ENCODE measurements around the gene OLIG1. TPM values are rescaled to one million over a fixed set of nuclear protein-coding genes. Genes with fewer than 3 reads are reported as not detected.

The OLIG1 gene
- polyA plus RNA-seq, 4 donors: 0.20 to 1.8 TPM; not detected in 2

DNA sequence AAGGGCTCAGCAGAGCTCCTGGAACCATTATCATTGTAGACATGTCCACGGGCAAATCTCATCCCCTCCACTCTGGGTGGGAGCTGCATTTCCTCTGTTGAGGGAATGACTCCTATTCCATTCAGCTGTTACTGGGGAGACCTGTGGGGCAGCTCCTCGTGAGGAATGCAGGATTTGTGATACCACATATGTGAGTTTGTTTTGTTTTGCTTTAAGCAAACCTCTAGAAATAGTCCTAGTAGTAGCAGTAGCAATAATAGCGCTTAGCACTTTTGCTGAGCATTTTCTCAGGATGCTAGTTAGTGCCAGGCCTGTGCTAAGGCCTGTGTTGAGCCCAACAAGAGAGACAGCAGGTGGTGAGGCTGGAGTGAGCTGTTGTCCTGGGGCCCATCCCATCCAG lies 10.8 kb downstream of the OLIG1 start:
- no peak for DNase-seq (ENCODE audit: low read depth in 4 of 4, low spot score in 2 of 4)

DNA sequence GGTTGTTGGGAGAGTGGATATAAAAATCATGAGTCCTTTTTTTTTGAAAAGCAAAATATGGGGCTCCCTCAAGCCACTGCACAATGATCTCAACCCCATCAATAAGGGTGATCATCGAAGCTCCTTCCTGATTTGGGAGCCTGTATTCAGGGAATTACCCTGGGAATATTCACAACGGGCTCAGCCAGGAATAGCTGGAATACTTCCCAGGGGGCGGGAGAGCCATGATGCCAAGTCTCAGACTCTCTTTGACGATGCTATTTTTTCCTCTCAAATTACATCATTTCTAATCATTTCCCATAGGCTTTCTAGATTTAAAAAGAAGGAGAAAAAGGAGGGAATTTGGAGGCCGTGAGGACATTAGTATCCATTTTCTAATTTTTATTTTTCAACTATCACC lies 18.4 kb downstream of the OLIG1 start:
- DNase-seq (ENCODE audit: low read depth in 4 of 4, low spot score in 2 of 4): no peak

DNA sequence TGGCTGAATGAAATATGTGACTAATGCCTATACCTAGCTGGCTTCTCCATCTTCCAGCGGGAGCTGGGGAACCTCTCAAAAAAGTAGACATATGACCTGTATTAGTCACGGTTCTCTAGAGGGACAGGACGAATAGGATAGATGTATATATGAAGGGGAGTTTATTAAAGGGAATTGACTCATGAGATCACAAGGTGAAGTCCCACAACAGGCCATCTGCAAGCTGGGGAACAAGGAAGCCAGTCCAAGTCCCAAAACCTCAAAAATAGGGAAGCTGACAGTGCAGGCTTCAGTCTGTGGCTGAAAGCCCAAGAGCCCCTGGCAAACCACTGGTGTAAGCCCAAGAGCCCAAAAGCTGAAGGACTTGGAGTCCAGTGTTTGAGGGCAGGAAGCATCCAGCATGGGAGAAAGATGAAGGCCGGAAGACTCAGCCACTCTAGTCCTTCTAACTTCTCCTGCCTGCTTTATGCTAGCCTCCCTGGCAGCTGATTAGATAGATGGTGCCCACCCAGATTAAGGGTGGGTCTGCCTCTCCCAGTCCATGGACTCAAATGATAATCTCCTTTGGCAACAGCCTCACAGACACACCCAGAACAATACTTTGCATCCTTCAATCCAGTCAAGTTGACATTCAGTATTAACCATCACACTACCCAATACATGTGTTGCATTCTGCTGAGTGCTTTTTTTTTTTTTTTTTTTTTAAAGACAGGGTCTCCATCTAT lies 19.6 kb downstream of the OLIG1 start:
- DNase-seq (ENCODE audit: low read depth in 4 of 4, low spot score in 2 of 4): no peak

DNA sequence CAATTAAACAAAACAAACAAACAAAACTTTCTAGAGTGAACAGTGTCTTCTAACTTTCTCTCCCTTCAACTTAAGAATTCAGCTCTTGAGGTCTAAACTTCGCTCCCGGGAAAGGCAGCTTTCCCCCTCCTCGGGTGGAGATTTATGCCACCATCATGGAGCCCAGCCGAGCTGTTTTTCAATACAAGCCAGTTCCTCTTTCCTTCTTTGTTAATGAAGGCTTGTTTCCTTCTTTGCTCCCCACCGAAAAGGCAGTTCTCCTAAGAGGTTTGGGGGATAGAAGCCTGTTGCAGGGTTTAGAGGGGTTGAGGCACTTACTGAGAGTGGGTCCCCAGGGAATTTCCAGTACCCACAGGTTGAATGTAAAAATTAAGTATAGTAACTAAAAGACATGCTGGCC lies 26.5 kb downstream of the OLIG1 start:
- no peak for DNase-seq (ENCODE audit: low read depth in 4 of 4, low spot score in 2 of 4)

DNA sequence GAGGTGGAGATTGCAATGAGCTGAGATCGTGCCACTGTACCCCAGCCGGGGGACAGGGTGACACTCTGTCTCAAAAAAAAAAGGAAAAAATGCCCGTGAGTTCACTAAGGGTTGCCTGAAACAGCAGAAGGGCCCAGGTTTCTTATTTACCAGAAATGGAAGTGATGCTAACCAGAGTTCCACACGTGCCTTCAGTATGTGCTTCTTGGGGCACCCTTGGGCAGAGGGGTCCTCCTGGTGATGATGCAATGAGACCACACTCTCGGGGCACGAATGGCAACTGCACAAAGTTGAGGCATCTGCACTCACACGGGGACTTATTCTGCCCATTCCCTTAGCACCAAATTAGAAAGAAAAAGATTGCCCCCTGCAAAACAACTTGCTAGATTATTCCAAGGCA lies 29.2 kb downstream of the OLIG1 start:
- DNase-seq (ENCODE audit: low read depth in 4 of 4, low spot score in 2 of 4): no peak

DNA sequence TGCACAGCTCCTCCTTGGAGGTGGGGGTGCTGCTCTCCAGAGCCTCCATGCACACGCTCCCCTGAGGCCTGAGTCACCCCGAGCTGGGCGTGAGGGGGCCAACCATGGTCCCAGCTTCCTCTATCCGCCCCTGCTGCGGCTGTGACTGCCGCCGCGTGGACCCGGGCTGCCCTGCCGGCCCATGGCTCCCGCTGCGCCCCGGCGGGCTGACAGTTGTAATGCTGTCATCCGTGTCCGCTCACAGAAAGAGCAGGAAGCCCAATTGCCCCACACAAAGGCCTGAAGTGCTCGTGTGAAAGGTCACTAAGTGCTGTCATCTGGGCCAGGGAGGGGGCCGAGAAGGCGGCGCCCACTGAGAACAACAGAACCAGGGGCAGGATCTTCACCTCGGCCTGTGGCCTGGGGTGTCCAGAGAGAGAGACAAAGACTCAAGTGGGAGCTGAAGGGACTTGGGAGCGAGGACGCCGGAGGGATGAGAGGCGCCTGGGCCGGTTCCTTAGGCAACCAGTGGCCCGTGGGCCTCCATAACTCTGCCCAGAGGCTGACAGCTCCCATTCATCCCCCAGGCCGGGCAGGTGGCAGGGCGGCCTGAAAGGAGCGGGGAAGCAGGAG lies 31.5 kb downstream of the OLIG1 start:
- no peak for DNase-seq (ENCODE audit: low read depth in 4 of 4, low spot score in 2 of 4)

DNA sequence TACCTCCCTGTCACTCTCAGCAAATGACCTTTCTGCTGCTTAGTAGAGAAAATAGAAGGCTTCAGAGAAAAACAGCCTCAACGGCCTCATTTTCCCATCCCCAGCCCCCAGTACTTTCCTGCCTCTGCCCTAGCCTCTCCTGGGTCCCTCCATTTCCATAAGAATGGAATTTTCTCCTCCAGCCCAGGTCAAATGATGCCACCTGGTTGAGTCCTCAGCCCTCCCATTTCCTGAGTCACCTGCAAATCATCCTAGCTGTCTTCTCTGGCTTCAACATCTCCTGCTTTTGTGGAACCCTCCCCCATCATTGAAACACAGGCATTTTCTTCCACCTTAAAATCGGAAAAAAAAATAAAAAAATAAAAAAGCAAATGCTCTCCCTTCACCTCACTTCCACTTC lies 35.1 kb downstream of the OLIG1 start:
- DNase-seq (ENCODE audit: low read depth in 4 of 4, low spot score in 2 of 4): no peak

DNA sequence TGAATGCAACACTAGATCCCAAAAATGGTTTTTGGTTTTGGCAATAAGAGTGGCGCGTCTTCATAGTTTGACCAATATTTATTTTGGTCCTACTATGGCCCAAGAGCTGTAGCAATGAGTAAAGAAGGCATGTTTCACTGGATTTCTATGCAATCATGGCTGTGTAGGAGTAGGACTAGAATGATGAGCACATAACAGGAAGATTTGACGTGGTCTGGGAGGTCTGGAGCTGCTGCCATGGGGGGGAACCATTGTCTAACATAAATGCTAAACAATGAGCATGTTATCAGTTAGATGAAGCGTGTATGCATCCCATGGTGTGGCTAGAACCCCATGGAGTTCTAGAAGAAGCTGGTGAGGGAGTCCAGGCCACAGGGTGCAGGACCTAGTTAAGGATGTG lies 38.3 kb downstream of the OLIG1 start:
- DNase-seq (ENCODE audit: low read depth in 4 of 4, low spot score in 2 of 4): no peak

DNA sequence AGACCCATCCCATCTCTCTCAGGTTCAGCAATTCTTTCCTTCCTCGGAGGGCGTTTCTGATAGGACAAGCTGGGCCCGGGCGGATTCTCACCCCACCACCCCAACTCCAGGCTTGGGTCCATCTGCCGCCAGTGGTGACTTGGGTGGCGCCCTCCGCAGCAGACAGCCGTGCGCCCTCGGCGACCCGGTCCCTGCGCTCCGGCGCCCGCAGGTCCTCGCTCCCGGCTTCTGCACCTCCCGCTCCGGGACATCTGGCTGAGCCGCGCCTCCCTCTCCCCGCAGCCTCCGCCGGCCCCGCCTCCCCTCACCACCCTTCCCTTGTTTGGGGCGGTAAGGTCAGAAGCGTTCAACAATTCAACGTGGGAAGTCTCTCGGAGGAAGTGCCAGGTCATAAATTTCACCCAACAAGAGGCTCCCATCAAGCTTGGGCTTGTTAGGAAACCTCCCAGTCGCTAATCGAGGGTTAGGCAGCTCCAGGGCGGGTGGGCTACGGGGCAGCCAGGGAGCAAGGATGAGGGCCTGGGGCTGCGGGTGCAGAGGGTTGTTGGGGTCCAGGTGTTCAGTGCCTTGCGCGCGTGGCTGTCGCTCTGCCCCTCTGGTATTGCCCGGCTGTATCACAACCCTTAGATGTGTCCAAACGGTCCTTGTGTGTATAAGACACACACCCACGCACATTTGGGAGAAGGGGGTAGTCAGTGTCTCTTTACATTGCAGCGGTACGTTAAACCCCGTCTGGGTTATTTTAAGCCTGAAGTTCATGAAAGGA lies 39.8 kb downstream of the OLIG1 start:
- DNase-seq (ENCODE audit: low read depth in 4 of 4, low spot score in 2 of 4): peak in 2 of 4 donors; percentile 32 to 44

DNA sequence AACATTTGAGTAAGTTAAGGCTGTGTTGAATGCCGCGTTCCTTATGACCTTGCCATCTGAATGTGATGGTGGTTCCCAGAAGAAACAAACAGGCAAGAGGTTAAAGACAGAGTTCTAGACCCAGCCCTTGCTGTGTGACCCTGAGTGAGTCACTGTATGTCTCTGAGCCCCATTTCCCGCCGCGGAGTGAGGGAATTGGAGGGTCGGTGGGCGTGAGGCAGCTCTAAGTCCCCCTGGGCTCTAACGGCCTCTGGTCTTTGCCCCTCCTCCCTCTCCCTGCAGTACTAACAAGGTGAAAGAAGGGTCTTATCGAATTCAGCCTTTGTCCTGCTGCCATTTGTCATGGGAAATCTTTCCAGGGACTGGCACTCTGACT lies 40.4 kb downstream of the OLIG1 start:
- DNase-seq (ENCODE audit: low read depth in 4 of 4, low spot score in 2 of 4): no peak

DNA sequence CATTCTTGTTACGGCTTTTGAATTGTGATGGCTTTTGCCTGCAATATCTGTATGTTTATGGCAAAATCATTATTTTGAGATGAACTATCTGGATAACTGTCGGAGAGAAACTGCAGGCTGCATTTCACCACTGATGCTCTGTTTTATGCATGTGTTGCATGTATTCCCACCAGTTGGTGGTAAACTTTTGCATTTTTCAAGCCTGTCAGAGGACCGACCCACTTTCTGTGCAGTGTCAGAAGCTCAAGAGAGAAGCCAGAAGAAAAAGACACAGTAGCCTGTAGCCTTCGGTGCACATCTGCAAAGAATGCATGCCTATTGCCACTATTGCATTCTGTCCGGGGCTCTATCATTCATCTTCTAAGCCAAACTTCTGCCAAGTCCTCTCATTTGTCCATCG lies 41.6 kb downstream of the OLIG1 start:
- no peak for DNase-seq (ENCODE audit: low read depth in 4 of 4, low spot score in 2 of 4)

DNA sequence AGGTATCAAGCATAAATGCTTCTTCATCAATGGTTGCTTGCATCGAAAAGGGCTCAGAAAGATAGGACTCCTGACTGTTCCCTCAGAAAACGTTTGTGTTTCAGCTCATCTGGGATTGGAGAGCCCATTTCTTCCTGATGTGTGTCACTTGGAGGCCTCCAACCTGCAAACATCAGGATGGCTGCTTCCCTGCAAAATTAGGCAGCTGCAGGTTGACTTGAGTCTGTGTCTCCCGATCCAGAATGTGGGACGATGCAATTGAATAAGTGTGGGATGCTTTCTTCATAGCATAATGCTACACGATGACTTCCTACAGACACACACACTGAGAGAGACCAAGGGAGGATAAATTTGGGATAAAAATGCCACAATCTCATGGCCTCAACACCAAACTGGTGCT lies 42.2 kb downstream of the OLIG1 start:
- DNase-seq (ENCODE audit: low read depth in 4 of 4, low spot score in 2 of 4): no peak

DNA sequence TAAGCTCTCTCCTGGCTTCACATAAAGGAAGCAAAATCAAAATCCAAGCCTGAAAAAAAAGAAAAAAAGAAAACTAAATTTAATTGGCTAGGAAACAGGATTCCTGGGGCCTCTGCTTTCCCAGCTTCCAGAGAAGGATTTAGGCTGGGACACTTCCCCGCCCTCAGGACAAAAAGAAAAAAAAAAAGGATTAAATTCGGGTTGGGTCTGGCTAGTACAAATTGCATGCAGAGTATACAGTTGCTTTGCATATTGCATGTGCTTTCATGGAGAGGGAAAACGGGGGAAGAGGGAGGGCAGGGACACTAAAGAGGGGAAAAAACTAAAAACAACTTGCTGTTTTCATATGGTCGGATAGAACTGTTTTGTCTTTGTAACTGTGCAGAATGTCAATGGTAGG lies 42.7 kb downstream of the OLIG1 start:
- DNase-seq (ENCODE audit: low read depth in 4 of 4, low spot score in 2 of 4): no peak

DNA sequence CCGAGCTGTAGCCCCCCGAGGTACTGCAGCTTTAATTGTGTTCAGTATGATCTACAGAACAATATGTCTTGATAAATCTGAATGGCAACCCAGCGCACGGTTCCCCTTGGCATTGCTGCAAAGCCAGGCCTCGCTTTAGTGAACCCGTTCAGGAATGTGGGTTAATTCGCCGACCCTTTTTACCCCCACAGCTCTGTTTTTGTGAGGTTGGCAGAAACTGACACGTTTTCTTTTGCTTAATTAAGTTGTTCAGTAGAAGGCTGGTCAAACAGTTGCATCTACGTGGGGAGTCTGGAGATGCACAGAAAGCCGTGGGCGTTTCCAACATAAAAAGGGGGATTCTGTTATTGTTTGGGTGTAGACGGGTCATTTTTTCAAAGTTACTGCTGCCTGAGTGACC lies 43.2 kb downstream of the OLIG1 start:
- DNase-seq (ENCODE audit: low read depth in 4 of 4, low spot score in 2 of 4): no peak

DNA sequence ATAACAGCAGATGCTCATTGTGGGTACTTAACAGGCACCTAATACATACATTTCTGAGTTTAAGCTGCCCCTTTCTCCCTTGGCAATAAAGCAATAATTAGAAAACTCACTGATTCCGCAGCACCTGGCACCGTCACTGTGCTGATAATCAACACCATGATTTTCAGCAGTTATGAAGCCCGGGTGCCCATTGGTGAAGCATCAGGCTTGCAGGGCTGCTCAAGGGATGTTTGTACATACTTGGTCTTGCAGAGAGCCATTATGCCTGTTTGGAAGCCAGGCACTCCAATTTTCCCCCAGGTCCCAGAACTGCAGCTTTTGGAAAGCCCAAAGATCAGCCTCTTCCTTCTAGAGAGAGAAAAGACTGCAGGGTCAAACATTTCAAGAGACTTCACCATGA lies 44.3 kb downstream of the OLIG1 start:
- no peak for DNase-seq (ENCODE audit: low read depth in 4 of 4, low spot score in 2 of 4)

DNA sequence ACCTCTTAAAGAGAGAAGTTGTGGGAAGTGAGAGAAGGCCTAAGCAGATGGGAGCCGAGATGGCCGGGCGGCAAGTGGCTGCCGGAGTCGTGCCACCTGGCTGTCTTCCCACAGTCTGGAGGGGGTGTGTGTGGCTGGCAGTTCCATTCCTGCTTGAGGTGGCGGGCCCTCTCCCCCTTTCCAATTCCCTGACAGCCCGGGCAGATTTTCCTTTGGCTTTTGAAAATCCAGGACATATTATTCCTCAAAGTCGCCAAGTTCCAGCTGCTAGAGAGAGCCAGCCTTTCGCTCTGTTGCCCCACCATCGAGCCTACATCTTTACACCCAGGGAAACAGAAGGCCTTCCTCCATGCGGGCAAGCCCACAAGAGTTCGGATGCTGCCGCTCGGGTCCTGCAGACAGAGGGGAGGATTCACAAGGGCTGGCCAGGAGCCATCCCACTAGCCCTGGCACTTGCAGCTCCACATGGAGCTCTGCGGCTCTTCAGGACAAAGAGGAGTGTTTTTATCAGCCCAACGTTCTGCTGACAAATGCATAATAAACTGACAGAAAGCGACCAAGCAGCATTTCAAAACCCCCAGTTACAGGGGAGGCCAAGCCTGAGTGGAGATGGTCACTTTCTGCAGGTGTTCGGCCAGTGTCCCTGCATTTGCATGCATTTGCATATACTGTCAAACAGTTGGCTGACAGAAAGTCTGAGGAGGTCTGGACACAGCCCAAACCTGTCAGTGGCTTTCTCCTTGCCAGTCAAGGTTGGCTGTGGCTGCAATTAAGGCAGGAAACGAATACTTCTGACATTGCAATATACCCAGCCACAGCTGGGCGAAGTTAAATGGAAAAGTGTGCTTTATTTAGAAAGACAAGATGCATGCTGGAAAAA lies 45.9 kb downstream of the OLIG1 start:
- no peak for DNase-seq (ENCODE audit: low read depth in 4 of 4, low spot score in 2 of 4)

DNA sequence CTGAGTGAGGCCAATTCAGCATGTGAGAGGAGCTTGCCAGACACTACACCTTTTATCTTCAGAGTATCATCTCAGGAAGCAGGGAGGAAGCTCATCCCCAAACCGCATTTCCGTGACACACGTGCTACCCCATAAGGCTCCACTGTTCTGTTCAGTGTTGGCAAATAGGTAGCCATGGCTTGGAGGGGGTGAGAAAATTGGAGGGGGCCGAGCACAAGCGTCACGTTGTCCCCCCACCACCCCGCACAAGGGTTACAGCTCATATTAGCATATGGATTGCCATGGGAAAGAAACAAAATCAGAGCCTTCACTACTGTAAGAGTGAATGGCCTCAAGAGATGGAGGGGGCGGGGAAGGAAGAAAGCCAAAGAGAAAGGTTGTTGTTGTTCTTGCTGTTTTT lies 46.7 kb downstream of the OLIG1 start:
- DNase-seq (ENCODE audit: low read depth in 4 of 4, low spot score in 2 of 4): no peak

DNA sequence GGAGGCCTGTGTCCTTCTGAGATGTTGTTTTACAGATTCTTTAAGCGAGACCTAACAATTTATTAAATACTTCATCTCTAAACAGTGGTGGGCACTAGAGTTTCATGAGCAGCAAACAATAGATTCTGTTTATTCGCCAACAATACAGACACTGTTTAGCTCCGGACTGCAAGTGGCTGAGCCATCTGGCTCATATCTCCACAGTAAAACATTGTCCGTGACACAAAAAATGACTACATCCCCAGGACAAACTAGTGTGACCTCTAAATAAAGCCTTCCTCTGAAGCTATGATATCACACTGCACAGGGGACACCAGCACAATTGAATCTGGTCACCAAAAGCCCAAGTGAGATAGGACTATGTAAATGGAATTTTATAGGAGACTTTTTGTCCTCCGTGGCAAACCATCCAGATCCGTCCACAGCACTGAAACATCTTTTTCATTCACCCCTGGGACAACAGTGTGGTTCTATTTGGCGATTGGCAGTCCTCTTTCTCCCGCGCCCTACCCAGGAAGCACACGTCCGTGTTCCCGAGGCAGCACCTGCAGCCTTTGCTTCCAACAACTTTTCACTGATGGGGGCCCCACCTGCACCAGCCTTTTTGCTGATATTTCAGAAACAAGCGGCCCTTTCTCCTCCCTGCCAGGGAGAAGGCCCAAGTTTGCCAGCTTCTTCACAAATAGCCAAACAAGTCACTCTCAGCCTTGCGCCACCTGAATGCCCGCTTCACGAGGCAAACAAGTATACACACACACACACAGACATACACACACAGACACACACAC lies 47.4 kb downstream of the OLIG1 start:
- DNase-seq (ENCODE audit: low read depth in 4 of 4, low spot score in 2 of 4): no peak

Data from left renal cortex interstitium (tissue), 4 donors.